ENCODE results near the gene ERG. TPM values are rescaled to one million over a fixed set of nuclear protein-coding genes. Genes with fewer than 3 reads are reported as not detected.

ERG gene
- total and polyA plus RNA-seq, 9 of the 15 experiments (the other 6 are each of a cell fraction or from before 2014, with no cell fraction given) = 0.06 TPM; not detected in 8

DNA sequence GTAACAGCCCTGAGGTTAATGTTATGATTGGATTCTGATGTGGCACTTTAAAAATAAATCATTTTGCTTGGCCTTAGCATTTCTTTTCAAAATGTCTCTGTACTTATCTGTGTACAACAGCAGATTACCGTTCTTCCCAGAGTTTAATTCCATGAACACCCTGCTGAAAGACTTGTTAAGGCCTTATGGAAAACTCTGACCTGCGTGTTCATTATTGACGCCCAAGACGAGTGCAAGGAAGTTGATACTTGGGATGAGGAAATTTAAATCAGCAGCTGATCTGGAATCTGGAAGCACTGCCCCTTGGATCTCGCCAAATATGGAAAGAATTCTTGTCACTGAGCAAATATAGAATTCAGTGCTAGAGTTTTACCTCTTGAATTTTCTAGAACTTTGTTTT lies 6.7 kb downstream of the ERG start (continued):
- TF ChIP-seq, protein P1, sequence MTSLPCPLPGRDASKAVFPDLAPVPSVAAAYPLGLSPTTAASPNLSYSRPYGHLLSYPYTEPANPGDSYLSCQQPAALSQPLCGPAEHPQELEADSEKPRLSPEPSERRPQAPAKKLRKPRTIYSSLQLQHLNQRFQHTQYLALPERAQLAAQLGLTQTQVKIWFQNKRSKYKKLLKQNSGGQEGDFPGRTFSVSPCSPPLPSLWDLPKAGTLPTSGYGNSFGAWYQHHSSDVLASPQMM (CRISPR knock-in tag; IDR thresholded peaks at IDR 0.05) = no peak
- TF ChIP-seq SMARCE1 (IDR thresholded peaks at IDR 0.05) (no peak), NCOA1 (IDR thresholded peaks at IDR 0.05; ENCODE audit: low read depth) (no peak)
- TF ChIP-seq, protein P2, sequence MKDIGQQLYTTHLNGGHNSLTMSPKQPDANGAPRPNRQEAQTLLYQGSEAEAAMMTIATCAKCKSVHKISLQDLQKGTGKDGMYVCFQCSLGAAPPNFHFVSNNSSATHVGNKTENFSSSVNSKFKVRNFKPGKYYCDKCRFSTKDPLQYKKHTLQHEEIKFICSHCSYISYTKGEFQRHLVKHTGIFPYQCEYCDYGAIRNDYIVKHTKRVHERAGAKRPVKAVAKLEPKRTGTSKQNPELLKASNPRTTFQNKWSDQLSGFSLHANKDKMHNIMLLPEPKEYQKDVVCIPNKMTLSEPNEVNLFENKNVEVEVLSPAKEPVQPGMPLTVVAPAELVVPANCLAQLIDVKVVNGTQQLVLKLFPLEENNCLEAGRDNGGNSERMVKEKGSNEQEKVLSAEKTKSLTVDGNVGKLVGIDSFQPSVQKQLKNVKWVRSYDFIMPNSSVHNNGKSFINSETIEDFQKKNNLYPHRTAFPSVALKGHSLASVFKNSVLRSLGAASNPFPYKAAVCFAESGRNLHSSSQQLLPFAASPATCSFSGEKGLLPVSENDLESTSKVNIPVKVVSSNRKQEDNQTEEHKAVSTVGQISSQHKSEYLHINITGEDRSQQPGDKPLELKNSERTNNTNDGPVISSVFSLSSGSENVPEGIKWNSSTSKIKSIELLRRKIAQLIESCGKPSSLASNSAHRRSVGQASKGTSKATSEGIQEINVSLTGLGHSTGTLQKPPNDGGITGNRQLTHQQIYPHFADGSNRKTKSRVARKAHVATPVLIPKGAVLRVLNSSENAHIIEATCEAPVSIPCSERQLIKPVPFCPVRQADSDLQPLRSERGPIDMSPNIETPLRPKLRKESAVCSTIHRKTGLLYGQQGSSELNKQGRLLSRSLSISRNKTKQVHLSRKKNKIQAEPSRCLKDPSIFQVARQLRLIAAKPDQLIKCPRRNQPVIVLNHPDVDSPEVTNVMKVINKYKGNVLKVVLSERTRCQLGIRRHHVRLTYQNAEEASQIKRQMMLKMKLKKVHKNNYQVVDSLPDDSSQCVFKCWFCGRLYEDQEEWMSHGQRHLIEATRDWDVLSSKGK (CRISPR knock-in tag; IDR thresholded peaks at IDR 0.05) = no peak

DNA sequence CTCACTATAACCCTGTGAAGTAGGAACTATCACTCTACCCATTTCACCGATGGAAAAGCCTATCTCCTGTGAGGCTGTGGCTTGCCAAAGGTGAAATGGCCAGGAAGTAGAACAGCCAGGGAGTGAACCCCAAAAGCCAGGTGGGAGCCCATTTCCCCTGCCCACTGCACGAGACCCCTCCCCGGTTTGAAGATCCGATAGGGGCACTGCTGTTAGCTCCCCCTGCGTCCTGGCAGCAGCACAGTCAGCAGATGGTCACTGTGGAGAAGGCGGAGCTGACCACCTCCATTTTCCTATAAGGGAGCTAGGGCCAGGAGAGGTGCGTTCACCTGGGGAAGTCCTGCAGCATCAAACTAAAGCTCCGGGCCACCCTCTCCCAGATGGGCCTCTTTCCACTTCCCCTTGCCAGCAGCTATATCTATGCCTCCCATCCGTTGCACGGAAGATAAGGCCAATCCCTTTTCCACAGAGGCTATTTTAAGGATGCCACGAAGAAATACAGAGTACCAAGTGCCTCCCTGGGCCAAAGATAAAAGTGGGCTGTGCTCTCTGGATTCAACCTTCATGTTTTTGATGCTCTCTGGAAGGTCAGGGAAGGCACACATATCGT lies 7.8 kb downstream of the ERG start:
- no peaks in the 10 kb centered on the region; a peak in 1 of 5 replicates for H3K4me1 ChIP-seq (replicated peaks in 1 of 2; ENCODE audit: control insufficient read depth in 2 of 2, insufficient read depth in 2 of 2, low read length in 2 of 2)
- ChIA-PET POLR2A (interaction anchor here (0.6 to 1.1 kb wide), 2 partner anchors 13 to 1834 kb away, joined by 3 read pairs; no protein-coding TSS in a partner anchor), CTCF (ENCODE audit: low intra/inter-chr PET ratio) (no interaction called here)
- no peaks in the 10 kb centered on the region for H3K9me1 ChIP-seq (ENCODE audit: control insufficient read depth, insufficient read depth, low read length)
- ATAC-seq (no peak), DNase-seq (ENCODE audit: extremely low read depth in 1 of 4, low spot score in 3 of 4) (no peak), FAIRE-seq (no peak)
- H4K20me1 ChIP-seq (replicated peaks; ENCODE audit: control insufficient read depth, insufficient read depth, low read length) = 0 out of 2 replicates have a peak, but pooled peaks cover 4% of the 10 kb centered on the region
- H3K4me2 ChIP-seq (ENCODE audit: insufficient read depth, low read length) = no peak overlapping the region
- peaks cover 6 to 23% of the 10 kb centered on the region in 2 experiments for H3K27me3 ChIP-seq (ENCODE audit: control insufficient read depth in 2 of 2, insufficient read depth in 2 of 2, low read length in 2 of 2)
- in situ Hi-C loops (cut with MboI) = no loop called here
- no peak overlapping the region for H3K4me3 ChIP-seq
- WGBS (ENCODE audit: insufficient coverage, low coverage, missing lambda C conversion rate) = under 1% methylated on average over 12 of the region's 12 CpGs
- H3K9me3 ChIP-seq (replicated peaks; ENCODE audit: control insufficient read depth, insufficient read depth, low read depth, low read length) = no peaks in the 10 kb centered on the region
- no peak overlapping the region for H3K27ac ChIP-seq (ENCODE audit: extremely low read depth, low read depth, low read length)
- no peak overlapping the region for H2AFZ ChIP-seq (ENCODE audit: low read depth, low read length)
- no peaks in the 10 kb centered on the region for H3K79me2 ChIP-seq (ENCODE audit: control insufficient read depth, insufficient read depth, low read length)
- TF ChIP-seq, protein P3, sequence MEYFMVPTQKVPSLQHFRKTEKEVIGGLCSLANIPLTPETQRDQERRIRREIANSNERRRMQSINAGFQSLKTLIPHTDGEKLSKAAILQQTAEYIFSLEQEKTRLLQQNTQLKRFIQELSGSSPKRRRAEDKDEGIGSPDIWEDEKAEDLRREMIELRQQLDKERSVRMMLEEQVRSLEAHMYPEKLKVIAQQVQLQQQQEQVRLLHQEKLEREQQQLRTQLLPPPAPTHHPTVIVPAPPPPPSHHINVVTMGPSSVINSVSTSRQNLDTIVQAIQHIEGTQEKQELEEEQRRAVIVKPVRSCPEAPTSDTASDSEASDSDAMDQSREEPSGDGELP (CRISPR knock-in tag; IDR thresholded peaks at IDR 0.05; ENCODE audit: borderline replicate concordance) = no peak
- TF ChIP-seq CTBP1 (IDR thresholded peaks at IDR 0.05; ENCODE audit: borderline replicate concordance) = peak; percentile 52; the same call in 1 of the 2 replicates
- TF ChIP-seq, protein P4, sequence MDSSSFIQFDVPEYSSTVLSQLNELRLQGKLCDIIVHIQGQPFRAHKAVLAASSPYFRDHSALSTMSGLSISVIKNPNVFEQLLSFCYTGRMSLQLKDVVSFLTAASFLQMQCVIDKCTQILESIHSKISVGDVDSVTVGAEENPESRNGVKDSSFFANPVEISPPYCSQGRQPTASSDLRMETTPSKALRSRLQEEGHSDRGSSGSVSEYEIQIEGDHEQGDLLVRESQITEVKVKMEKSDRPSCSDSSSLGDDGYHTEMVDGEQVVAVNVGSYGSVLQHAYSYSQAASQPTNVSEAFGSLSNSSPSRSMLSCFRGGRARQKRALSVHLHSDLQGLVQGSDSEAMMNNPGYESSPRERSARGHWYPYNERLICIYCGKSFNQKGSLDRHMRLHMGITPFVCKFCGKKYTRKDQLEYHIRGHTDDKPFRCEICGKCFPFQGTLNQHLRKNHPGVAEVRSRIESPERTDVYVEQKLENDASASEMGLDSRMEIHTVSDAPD (CRISPR knock-in tag; IDR thresholded peaks at IDR 0.05) = no peak
- TF ChIP-seq WHSC1 (IDR thresholded peaks at IDR 0.05; ENCODE audit: low read length) = no peak
- TF ChIP-seq SPI1 (IDR thresholded peaks at IDR 0.05; ENCODE audit: borderline replicate concordance, low read depth, low read length) = peak; percentile 24; the same call in 1 of the 2 replicates
- intact Hi-C loops (cut with micrococcal nuclease) = no loop called here
- no TSS peak for BruUV-seq (replicated peaks)
- no peak overlapping the region for H3K9ac ChIP-seq (ENCODE audit: insufficient read depth in 1 of 2, low read depth in 2 of 2, low read length in 2 of 2)
- H3K36me3 ChIP-seq (ENCODE audit: control insufficient read depth, insufficient read depth, low read length) = no peaks in the 10 kb centered on the region
